GM23338 (cell line): ENCODE measurements around the gene ZNF830.

ENCODE experiments used
- EZH2 ChIP-seq: fragments of 200-600 bp; sonication (generic); IDR thresholded peaks from one replicate; pipeline ENCODE4 v1.8.0; 2017; ENCODE audit warnings: antibody characterized with exemption, mild to moderate bottlenecking, low read depth; ENCODE audit not compliant: unreplicated experiment
- EZH2phosphoT487 ChIP-seq: fragments of 200-600 bp; sonication (generic); IDR thresholded peaks from one replicate; pipeline ENCODE4 v1.8.1; 2018; ENCODE audit warnings: antibody characterized with exemption; ENCODE audit not compliant: unreplicated experiment
- POLR2AphosphoS5 ChIP-seq: IDR thresholded peaks from 2 replicates; pipeline ENCODE4 v1.6.1; 2016; ENCODE audit warnings: antibody characterized with exemption, low read depth
- TF ChIP-seq, protein P1 (sequence below), 2 experiments: fragments of 200-600 bp in 1 of 2; sonication (generic) in 1 of 2; conservative IDR thresholded peaks; 2 replicates each; pipeline versions ENCODE4 v1.5.1 to v1.6.1; 2016 to 2017; ENCODE audit warnings: antibody characterized with exemption in 2 of 2, low read depth in 2 of 2, mild to moderate bottlenecking in 2 of 2, moderate library complexity in 1 of 2
- TF ChIP-seq, protein P2 (sequence below): IDR thresholded peaks from one replicate; pipeline ENCODE4 v1.6.1; 2018; ENCODE audit warnings: antibody characterized with exemption; ENCODE audit not compliant: unreplicated experiment

DNA sequence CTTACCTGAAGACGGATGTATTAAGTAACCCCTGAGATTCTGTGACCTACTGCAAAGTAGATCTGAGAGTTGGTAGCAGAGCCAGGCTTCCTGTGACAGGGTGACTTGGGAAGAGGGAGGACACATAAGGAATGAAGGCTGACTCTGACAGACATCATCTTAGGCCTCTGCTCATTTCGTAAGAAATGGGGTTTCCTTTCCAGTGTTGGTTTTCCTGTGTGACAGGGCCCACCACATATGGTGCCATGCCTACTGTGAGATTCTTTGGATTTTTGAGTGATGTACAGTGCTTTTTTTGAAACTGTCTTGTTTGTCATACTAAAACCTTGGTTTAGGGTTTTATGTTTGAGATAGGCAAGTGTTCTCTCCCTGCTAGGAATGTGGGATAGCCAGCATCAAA, 31.7 kb downstream of the ZNF830 start:
- TF ChIP-seq, protein P1, sequence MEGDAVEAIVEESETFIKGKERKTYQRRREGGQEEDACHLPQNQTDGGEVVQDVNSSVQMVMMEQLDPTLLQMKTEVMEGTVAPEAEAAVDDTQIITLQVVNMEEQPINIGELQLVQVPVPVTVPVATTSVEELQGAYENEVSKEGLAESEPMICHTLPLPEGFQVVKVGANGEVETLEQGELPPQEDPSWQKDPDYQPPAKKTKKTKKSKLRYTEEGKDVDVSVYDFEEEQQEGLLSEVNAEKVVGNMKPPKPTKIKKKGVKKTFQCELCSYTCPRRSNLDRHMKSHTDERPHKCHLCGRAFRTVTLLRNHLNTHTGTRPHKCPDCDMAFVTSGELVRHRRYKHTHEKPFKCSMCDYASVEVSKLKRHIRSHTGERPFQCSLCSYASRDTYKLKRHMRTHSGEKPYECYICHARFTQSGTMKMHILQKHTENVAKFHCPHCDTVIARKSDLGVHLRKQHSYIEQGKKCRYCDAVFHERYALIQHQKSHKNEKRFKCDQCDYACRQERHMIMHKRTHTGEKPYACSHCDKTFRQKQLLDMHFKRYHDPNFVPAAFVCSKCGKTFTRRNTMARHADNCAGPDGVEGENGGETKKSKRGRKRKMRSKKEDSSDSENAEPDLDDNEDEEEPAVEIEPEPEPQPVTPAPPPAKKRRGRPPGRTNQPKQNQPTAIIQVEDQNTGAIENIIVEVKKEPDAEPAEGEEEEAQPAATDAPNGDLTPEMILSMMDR (conservative IDR thresholded peaks at IDR 0.05; ENCODE audit: low read depth in 2 of 2) = no peak
- TF ChIP-seq POLR2AphosphoS5 = no peak
- TF ChIP-seq EZH2 = no peak
- TF ChIP-seq, protein P2, sequence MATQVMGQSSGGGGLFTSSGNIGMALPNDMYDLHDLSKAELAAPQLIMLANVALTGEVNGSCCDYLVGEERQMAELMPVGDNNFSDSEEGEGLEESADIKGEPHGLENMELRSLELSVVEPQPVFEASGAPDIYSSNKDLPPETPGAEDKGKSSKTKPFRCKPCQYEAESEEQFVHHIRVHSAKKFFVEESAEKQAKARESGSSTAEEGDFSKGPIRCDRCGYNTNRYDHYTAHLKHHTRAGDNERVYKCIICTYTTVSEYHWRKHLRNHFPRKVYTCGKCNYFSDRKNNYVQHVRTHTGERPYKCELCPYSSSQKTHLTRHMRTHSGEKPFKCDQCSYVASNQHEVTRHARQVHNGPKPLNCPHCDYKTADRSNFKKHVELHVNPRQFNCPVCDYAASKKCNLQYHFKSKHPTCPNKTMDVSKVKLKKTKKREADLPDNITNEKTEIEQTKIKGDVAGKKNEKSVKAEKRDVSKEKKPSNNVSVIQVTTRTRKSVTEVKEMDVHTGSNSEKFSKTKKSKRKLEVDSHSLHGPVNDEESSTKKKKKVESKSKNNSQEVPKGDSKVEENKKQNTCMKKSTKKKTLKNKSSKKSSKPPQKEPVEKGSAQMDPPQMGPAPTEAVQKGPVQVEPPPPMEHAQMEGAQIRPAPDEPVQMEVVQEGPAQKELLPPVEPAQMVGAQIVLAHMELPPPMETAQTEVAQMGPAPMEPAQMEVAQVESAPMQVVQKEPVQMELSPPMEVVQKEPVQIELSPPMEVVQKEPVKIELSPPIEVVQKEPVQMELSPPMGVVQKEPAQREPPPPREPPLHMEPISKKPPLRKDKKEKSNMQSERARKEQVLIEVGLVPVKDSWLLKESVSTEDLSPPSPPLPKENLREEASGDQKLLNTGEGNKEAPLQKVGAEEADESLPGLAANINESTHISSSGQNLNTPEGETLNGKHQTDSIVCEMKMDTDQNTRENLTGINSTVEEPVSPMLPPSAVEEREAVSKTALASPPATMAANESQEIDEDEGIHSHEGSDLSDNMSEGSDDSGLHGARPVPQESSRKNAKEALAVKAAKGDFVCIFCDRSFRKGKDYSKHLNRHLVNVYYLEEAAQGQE = no peak
- TF ChIP-seq EZH2phosphoT487 = no peak
